Spinal cord (tissue), 10 donors: ENCODE results near the gene SLC5A6. TPM values are rescaled to one million over a fixed set of nuclear protein-coding genes. Genes with fewer than 3 reads are reported as not detected.

ENCODE experiments used
- DNase-seq, 6 donors: peaks; one replicate each; pipeline versions ENCODE4 v3.0.0 to v3.0.0-alpha.2; 2013 to 2015; ENCODE audit warnings: low spot score in 6 of 6, low read depth in 4 of 6
- H3K27ac ChIP-seq: one replicate; pipeline ENCODE4 v1.5.1; 2013; ENCODE audit warnings: low read depth, low read length, control low read depth
- H3K27me3 ChIP-seq: one replicate; pipeline ENCODE4 v1.6.1; 2013; ENCODE audit warnings: low read length; ENCODE audit not compliant: control insufficient read depth, insufficient read depth
- H3K36me3 ChIP-seq: one replicate; pipeline ENCODE4 v1.6.1; 2013; ENCODE audit warnings: low read length; ENCODE audit not compliant: control insufficient read depth, insufficient read depth
- H3K4me1 ChIP-seq: one replicate; pipeline ENCODE4 v1.6.1; 2013; ENCODE audit warnings: low read length; ENCODE audit not compliant: control insufficient read depth, insufficient read depth
- H3K4me3 ChIP-seq: one replicate; pipeline ENCODE4 v1.5.1; 2013; ENCODE audit warnings: low read depth, low read length, control low read depth
- H3K9me3 ChIP-seq: one replicate; pipeline ENCODE4 v1.6.1; 2013; ENCODE audit warnings: low read length; ENCODE audit not compliant: control insufficient read depth, insufficient read depth
- WGBS: methylation state at CpG from one replicate; pipeline ENCODE4 v1.1.5; 2013; ENCODE audit warnings: missing lambda C conversion rate; ENCODE audit not compliant: insufficient coverage; 5-methylcytosine and 5-hydroxymethylcytosine counted together
- polyA plus RNA-seq, 2 donors: library from polyadenylated mRNA; unstranded; fragments of 120-200 nt; gene quantifications; one replicate each; pipeline ENCODE4 v1.2.1, GENCODE V29; 2013; ENCODE audit not compliant: insufficient read length in 2 of 2
- total RNA-seq, 2 donors: library from RNA; depleted of rRNA in 1 of 2; stranded (reverse); fragments of 120-200 nt in 1 of 2; fragments of >200 nt in 1 of 2; gene quantifications; one replicate each; pipeline versions ENCODE4 v1.2.3 to v1.2.4, GENCODE V29; 2013 to 2014
- donor health status: healthy.

Gene SLC5A6
- total and polyA plus RNA-seq, 4 donors: 41.4 to 68.6 (median 59.3) TPM

GRCh38 chr2:27238976-27239375 is 26.9 kb upstream of the SLC5A6 start:
- H3K4me3 ChIP-seq: no peak overlapping the region
- H3K4me1 ChIP-seq: no peaks in the 10 kb centered on the region
- DNase-seq: no peak
- H3K27me3 ChIP-seq: no peaks in the 10 kb centered on the region
- H3K9me3 ChIP-seq: no peaks in the 10 kb centered on the region
- 96% methylated on average over 8 of the region's 8 CpGs for WGBS
- H3K27ac ChIP-seq: no peak overlapping the region
- H3K36me3 ChIP-seq: peaks cover 100% of the 10 kb centered on the region

- H3K27me3 ChIP-seq: no peaks in the 10 kb centered on the region
- DNase-seq: no peak
- H3K36me3 ChIP-seq: peaks cover 100% of the 10 kb centered on the region
- no peak overlapping the region for H3K4me3 ChIP-seq
- no peaks in the 10 kb centered on the region for H3K9me3 ChIP-seq
- no peaks in the 10 kb centered on the region for H3K4me1 ChIP-seq
- no peak overlapping the region for H3K27ac ChIP-seq
- 98% methylated on average over 15 of the region's 15 CpGs for WGBS
These were observed 25.4 kb upstream of the SLC5A6 start for GRCh38 chr2:27237341-27237945.

- no peak overlapping the region for H3K4me3 ChIP-seq
- no peak overlapping the region for H3K27ac ChIP-seq
- DNase-seq: no peak
- no peaks in the 10 kb centered on the region for H3K9me3 ChIP-seq
- WGBS: no CpG with 5 or more reads among the region's 3 CpGs
- peaks cover 100% of the 10 kb centered on the region for H3K36me3 ChIP-seq
- no peaks in the 10 kb centered on the region for H3K27me3 ChIP-seq
- no peaks in the 10 kb centered on the region for H3K4me1 ChIP-seq
These were observed 24.6 kb upstream of the SLC5A6 start for GRCh38 chr2:27236626-27237025.

- no peak for DNase-seq
- Histone ChIP-seq H3K4me3 (no peak overlapping the region), H3K27me3 (no peaks in the 10 kb centered on the region), H3K36me3 (peaks cover 100% of the 10 kb centered on the region), H3K4me1 (no peaks in the 10 kb centered on the region), H3K9me3 (no peaks in the 10 kb centered on the region), H3K27ac (no peak overlapping the region)
- WGBS: 98% methylated on average over 12 of the region's 12 CpGs
These were observed 24.1 kb upstream of the SLC5A6 start for GRCh38 chr2:27236136-27236535.

- Histone ChIP-seq H3K27ac (no peak overlapping the region), H3K4me1 (no peaks in the 10 kb centered on the region), H3K36me3 (peaks cover 97% of the 10 kb centered on the region), H3K27me3 (no peaks in the 10 kb centered on the region), H3K4me3 (no peak overlapping the region), H3K9me3 (no peaks in the 10 kb centered on the region)
- DNase-seq: no peak
- whole genome bisulfite sequencing: 95% methylated on average over 14 of the region's 14 CpGs
These were observed 21.3 kb upstream of the SLC5A6 start for GRCh38 chr2:27233341-27233740.

GRCh38 chr2:27231921-27232320 is 19.9 kb upstream of the SLC5A6 start:
- 97% methylated on average over 13 of the region's 13 CpGs for WGBS
- DNase-seq: no peak
- Histone ChIP-seq H3K4me1 (no peaks in the 10 kb centered on the region), H3K9me3 (no peaks in the 10 kb centered on the region), H3K27me3 (no peaks in the 10 kb centered on the region), H3K27ac (no peak overlapping the region), H3K36me3 (peaks cover 83% of the 10 kb centered on the region), H3K4me3 (no peak overlapping the region)

GRCh38 chr2:27227501-27227900 is 15.4 kb upstream of the SLC5A6 start:
- no CpG with 5 or more reads among the region's 2 CpGs for WGBS
- peaks cover 83% of the 10 kb centered on the region for H3K36me3 ChIP-seq
- H3K27ac ChIP-seq: no peak overlapping the region
- no peaks in the 10 kb centered on the region for H3K27me3 ChIP-seq
- DNase-seq: no peak
- H3K4me1 ChIP-seq: no peaks in the 10 kb centered on the region
- no peaks in the 10 kb centered on the region for H3K9me3 ChIP-seq
- no peak overlapping the region for H3K4me3 ChIP-seq

GRCh38 chr2:27225526-27225925 is 13.5 kb upstream of the SLC5A6 start:
- WGBS: 92% methylated on average over 6 of the region's 9 CpGs
- Histone ChIP-seq H3K27ac (no peak overlapping the region), H3K4me1 (no peaks in the 10 kb centered on the region), H3K9me3 (no peaks in the 10 kb centered on the region), H3K4me3 (no peak overlapping the region), H3K27me3 (no peaks in the 10 kb centered on the region), H3K36me3 (peaks cover 76% of the 10 kb centered on the region)
- no peak for DNase-seq

GRCh38 chr2:27223416-27223815 is 11.3 kb upstream of the SLC5A6 start:
- Histone ChIP-seq H3K4me1 (no peaks in the 10 kb centered on the region), H3K9me3 (no peaks in the 10 kb centered on the region), H3K36me3 (peaks cover 68% of the 10 kb centered on the region), H3K27me3 (no peaks in the 10 kb centered on the region), H3K27ac (no peak overlapping the region), H3K4me3 (no peak overlapping the region)
- DNase-seq: no peak
- 94% methylated on average over 6 of the region's 6 CpGs for WGBS

GRCh38 chr2:27222407-27222806 is 10.3 kb upstream of the SLC5A6 start:
- Histone ChIP-seq H3K4me3 (no peak overlapping the region), H3K27me3 (no peaks in the 10 kb centered on the region), H3K36me3 (peaks cover 68% of the 10 kb centered on the region), H3K27ac (no peak overlapping the region), H3K4me1 (peaks cover 4% of the 10 kb centered on the region), H3K9me3 (no peaks in the 10 kb centered on the region)
- DNase-seq: no peak
- 100% methylated on average over 5 of the region's 5 CpGs for WGBS
